Loucy (cell line): ENCODE data around the gene UBIAD1.

Experiments
- EZH2phosphoT487 ChIP-seq: fragments of 200-600 bp; IDR thresholded peaks from 2 replicates; pipeline ENCODE4 v1.6.1; 2018; ENCODE audit warnings: antibody characterized with exemption, mild to moderate bottlenecking, moderate library complexity, borderline replicate concordance
- TF ChIP-seq, protein P1 (sequence below): fragments of 200-600 bp; sonication (generic); conservative IDR thresholded peaks from 2 replicates; pipeline ENCODE4 v1.5.1; 2014; ENCODE audit warnings: mild to moderate bottlenecking, antibody characterized with exemption, low read length

DNA sequence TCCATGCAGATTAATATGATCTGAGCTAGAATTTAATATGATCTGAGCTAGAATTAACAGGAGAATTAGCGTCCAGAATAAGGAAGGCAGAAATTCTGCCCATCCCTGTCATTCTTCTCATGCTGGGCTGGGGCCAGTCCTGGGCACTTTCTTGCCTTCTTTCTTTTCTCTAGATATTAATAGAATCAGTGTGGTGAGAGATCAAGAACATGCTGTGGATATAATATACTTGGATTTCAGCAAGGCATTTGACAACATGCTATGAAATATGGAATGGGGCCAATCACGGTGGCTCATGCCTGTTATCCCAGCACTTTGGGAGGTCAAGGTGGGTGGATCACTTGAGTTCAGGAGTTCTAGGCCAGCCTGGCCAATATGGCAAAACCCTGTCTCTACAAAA is 18.1 kb downstream of the UBIAD1 start:
- TF ChIP-seq, protein P1, sequence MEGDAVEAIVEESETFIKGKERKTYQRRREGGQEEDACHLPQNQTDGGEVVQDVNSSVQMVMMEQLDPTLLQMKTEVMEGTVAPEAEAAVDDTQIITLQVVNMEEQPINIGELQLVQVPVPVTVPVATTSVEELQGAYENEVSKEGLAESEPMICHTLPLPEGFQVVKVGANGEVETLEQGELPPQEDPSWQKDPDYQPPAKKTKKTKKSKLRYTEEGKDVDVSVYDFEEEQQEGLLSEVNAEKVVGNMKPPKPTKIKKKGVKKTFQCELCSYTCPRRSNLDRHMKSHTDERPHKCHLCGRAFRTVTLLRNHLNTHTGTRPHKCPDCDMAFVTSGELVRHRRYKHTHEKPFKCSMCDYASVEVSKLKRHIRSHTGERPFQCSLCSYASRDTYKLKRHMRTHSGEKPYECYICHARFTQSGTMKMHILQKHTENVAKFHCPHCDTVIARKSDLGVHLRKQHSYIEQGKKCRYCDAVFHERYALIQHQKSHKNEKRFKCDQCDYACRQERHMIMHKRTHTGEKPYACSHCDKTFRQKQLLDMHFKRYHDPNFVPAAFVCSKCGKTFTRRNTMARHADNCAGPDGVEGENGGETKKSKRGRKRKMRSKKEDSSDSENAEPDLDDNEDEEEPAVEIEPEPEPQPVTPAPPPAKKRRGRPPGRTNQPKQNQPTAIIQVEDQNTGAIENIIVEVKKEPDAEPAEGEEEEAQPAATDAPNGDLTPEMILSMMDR, result no peak
- no peak for TF ChIP-seq EZH2phosphoT487
